K562 (cell line): Measurements from ENCODE around the gene IQGAP3. TPM values are rescaled to one million over a fixed set of nuclear protein-coding genes. Genes with fewer than 3 reads are reported as not detected.
A peak's percentile ranks its signal among the peaks of the same experiment; 100 is the strongest.

Experiments used
- C11orf30 ChIP-seq: fragments of 450-650 bp; IDR thresholded peaks from 2 replicates; pipeline ENCODE4 v1.6.1; 2016; ENCODE audit warnings: low read depth, mild to moderate bottlenecking
- GTF2F1 ChIP-seq: IDR thresholded peaks from 2 replicates; pipeline ENCODE4 v1.6.1; 2011; ENCODE audit warnings: low read depth, low read length, improper control_type of control experiment
- MAZ ChIP-seq, 2 experiments: fragments of 450-650 bp in 1 of 2; sonication (generic) in 1 of 2; formaldehyde crosslinking; IDR thresholded peaks in 1 of 2; conservative IDR thresholded peaks in 1 of 2; 2 replicates each; pipeline versions ENCODE4 v1.4.0 to v1.5.0; 2020; ENCODE audit warnings: mild to moderate bottlenecking in 1 of 2, missing genetic modification reagents in 1 of 2
- PCBP2 ChIP-seq: fragments of 200-400 bp; formaldehyde crosslinking; IDR thresholded peaks from 2 replicates; pipeline ENCODE4 v1.6.1; 2018; ENCODE audit warnings: low read length, low read depth, mild to moderate bottlenecking, moderate library complexity; ENCODE audit not compliant: poor library complexity, severe bottlenecking
- RB1 ChIP-seq: fragments of 450-650 bp; IDR thresholded peaks from 2 replicates; pipeline ENCODE4 v1.6.1; 2017; ENCODE audit warnings: low read depth, mild to moderate bottlenecking
- RBM22 ChIP-seq: fragments of 200-400 bp; formaldehyde crosslinking; IDR thresholded peaks from 2 replicates; pipeline ENCODE4 v1.6.1; 2018; ENCODE audit warnings: low read length, low read depth; ENCODE audit not compliant: poor library complexity, severe bottlenecking
- TEAD1 ChIP-seq, 2 experiments: fragments of 450-650 bp in 1 of 2; sonication (generic) in 1 of 2; formaldehyde crosslinking; IDR thresholded peaks; 2 replicates each; pipeline versions ENCODE4 v1.4.0 to v1.8.0; 2020 to 2022; ENCODE audit warnings: mild to moderate bottlenecking in 2 of 2, missing genetic modification reagents in 1 of 2
- ZFX ChIP-seq: sonication (generic); formaldehyde crosslinking; IDR thresholded peaks from 2 replicates; pipeline ENCODE4 v1.8.0; 2022; ENCODE audit warnings: mild to moderate bottlenecking, missing genetic modification reagents, moderate library complexity
- ZNF696 ChIP-seq: fragments of 250-450 bp; sonication (Bioruptor Pico); conservative IDR thresholded peaks from 2 replicates; pipeline ENCODE4 v1.4.0; 2020; ENCODE audit warnings: mild to moderate bottlenecking, moderate library complexity
- polyA plus RNA-seq, 8 experiments: library from polyadenylated mRNA; depleted of rRNA in 4 of 8; stranded (reverse) in 5 of 8; unstranded in 3 of 8; fragments of >200 nt; fragmentation: Nextera tagmentation in 2 of 8; fragmentation: Illumina TruSeq in 1 of 8; extraction: Ambion mirVana in 2 of 8; extraction: Trizol in 1 of 8; gene quantifications; 2 replicates each; pipeline versions ENCODE4 v1.2.1 to v1.2.3, GENCODE V29; 2011 to 2014; ENCODE audit warnings: inconsistent platforms in 1 of 8, missing spikeins in 1 of 8
- total RNA-seq, 7 experiments: library from RNA; depleted of rRNA in 6 of 7; stranded (reverse); fragments of >200 nt in 6 of 7; fragmentation: Illumina TruSeq in 2 of 7; extraction: Trizol in 2 of 7; gene quantifications; 2 replicates each; pipeline versions ENCODE4 v1.2.1 to v1.2.3, GENCODE V29; 2011 to 2021; ENCODE audit warnings: low replicate concordance in 1 of 7
- TF ChIP-seq, protein P1 (sequence below), 2 experiments: fragments of 450-650 bp in 1 of 2; sonication (generic) in 1 of 2; formaldehyde crosslinking in 1 of 2; IDR thresholded peaks; 2 replicates each; pipeline versions ENCODE4 v1.7.1 to v1.9.0; 2016 to 2022; ENCODE audit warnings: inconsistent platforms in 1 of 2, mild to moderate bottlenecking in 1 of 2, missing genetic modification reagents in 1 of 2
- TF ChIP-seq, protein P2 (sequence below), 2 experiments: fragments of 200-800 bp in 1 of 2; sonication (Bioruptor generic) in 1 of 2; sonication (generic) in 1 of 2; formaldehyde crosslinking in 1 of 2; IDR thresholded peaks in 1 of 2; conservative IDR thresholded peaks in 1 of 2; 2 replicates each; pipeline versions ENCODE4 v1.5.0 to v1.6.1; 2016 to 2020; ENCODE audit warnings: missing compliant biosample characterization in 1 of 2, missing genetic modification characterization in 1 of 2, missing genetic modification reagents in 1 of 2
- TF ChIP-seq, protein P3 (sequence below): fragments of 450-650 bp; IDR thresholded peaks from 2 replicates; pipeline ENCODE4 v1.6.1; 2016; ENCODE audit warnings: borderline replicate concordance

Gene IQGAP3
- total and polyA plus RNA-seq, 9 of the 15 experiments (the other 6 are each of a cell fraction or from before 2014, with no cell fraction given) = 1.4 to 16.6 (median 11.9) TPM

GRCh38 chr1:156591432-156592157 lies 19.2 kb upstream of the IQGAP3 start, which contains the start of gene NAXE (continued):
- TF ChIP-seq ZNF696 (CRISPR knock-in tag) (no peak), MAZ (CRISPR knock-in tag; conservative IDR thresholded peaks at IDR 0.05 in 1 of 2, IDR thresholded peaks at IDR 0.05 in 1 of 2) (peak; percentile 41 to 43; a peak in 2 of 4 replicates), TEAD1 (CRISPR knock-in tag; IDR thresholded peaks at IDR 0.05) (peak in 1 of 2 experiments; percentile 78; a peak in 2 of 4 replicates), RBM22 (peak; percentile 44), RB1 (peak; percentile 70), PCBP2 (no peak), GTF2F1 (0 out of 2 replicates have a peak, but pooled peaks have one; percentile 55), ZFX (CRISPR knock-in tag) (peak; percentile 89), C11orf30 (peak; percentile 50)
- TF ChIP-seq, protein P1, sequence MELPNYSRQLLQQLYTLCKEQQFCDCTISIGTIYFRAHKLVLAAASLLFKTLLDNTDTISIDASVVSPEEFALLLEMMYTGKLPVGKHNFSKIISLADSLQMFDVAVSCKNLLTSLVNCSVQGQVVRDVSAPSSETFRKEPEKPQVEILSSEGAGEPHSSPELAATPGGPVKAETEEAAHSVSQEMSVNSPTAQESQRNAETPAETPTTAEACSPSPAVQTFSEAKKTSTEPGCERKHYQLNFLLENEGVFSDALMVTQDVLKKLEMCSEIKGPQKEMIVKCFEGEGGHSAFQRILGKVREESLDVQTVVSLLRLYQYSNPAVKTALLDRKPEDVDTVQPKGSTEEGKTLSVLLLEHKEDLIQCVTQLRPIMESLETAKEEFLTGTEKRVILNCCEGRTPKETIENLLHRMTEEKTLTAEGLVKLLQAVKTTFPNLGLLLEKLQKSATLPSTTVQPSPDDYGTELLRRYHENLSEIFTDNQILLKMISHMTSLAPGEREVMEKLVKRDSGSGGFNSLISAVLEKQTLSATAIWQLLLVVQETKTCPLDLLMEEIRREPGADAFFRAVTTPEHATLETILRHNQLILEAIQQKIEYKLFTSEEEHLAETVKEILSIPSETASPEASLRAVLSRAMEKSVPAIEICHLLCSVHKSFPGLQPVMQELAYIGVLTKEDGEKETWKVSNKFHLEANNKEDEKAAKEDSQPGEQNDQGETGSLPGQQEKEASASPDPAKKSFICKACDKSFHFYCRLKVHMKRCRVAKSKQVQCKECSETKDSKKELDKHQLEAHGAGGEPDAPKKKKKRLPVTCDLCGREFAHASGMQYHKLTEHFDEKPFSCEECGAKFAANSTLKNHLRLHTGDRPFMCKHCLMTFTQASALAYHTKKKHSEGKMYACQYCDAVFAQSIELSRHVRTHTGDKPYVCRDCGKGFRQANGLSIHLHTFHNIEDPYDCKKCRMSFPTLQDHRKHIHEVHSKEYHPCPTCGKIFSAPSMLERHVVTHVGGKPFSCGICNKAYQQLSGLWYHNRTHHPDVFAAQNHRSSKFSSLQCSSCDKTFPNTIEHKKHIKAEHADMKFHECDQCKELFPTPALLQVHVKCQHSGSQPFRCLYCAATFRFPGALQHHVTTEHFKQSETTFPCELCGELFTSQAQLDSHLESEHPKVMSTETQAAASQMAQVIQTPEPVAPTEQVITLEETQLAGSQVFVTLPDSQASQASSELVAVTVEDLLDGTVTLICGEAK (IDR thresholded peaks at IDR 0.05) = peak; percentile 60; the same call in 1 of the 2 replicates
- TF ChIP-seq, protein P1 (CRISPR knock-in tag; IDR thresholded peaks at IDR 0.05) = no peak
- TF ChIP-seq, protein P2, sequence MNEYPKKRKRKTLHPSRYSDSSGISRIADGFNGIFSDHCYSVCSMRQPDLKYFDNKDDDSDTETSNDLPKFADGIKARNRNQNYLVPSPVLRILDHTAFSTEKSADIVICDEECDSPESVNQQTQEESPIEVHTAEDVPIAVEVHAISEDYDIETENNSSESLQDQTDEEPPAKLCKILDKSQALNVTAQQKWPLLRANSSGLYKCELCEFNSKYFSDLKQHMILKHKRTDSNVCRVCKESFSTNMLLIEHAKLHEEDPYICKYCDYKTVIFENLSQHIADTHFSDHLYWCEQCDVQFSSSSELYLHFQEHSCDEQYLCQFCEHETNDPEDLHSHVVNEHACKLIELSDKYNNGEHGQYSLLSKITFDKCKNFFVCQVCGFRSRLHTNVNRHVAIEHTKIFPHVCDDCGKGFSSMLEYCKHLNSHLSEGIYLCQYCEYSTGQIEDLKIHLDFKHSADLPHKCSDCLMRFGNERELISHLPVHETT (CRISPR knock-in tag; conservative IDR thresholded peaks at IDR 0.05 in 1 of 2, IDR thresholded peaks at IDR 0.05 in 1 of 2) = 0 out of 4 replicates have a peak, but pooled peaks of 1 of the 2 experiments have one; percentile 43
- TF ChIP-seq, protein P3, sequence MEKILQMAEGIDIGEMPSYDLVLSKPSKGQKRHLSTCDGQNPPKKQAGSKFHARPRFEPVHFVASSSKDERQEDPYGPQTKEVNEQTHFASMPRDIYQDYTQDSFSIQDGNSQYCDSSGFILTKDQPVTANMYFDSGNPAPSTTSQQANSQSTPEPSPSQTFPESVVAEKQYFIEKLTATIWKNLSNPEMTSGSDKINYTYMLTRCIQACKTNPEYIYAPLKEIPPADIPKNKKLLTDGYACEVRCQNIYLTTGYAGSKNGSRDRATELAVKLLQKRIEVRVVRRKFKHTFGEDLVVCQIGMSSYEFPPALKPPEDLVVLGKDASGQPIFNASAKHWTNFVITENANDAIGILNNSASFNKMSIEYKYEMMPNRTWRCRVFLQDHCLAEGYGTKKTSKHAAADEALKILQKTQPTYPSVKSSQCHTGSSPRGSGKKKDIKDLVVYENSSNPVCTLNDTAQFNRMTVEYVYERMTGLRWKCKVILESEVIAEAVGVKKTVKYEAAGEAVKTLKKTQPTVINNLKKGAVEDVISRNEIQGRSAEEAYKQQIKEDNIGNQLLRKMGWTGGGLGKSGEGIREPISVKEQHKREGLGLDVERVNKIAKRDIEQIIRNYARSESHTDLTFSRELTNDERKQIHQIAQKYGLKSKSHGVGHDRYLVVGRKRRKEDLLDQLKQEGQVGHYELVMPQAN = peak; percentile 68; the same call in 1 of the 2 replicates
